ENCODE measurements around the gene CDH4.

Gene CDH4

GRCh38 chr20:61974357-61974665, 722.2 kb downstream of the CDH4 start:
- ATAC-seq (ENCODE audit: insufficient read depth, low read depth), result no peak
- no peaks in the 10 kb centered on the region for H3K4me1 ChIP-seq (ENCODE audit: insufficient read depth, low read length)
- no peak overlapping the region for H3K4me2 ChIP-seq (ENCODE audit: insufficient read depth, low read length)
- H3K9me3 ChIP-seq (ENCODE audit: insufficient read depth, low read length, severe bottlenecking), result no peaks in the 10 kb centered on the region
- peaks cover 30% of the 10 kb centered on the region for H4K20me1 ChIP-seq (ENCODE audit: insufficient read depth, low read length)
- H3K9ac ChIP-seq (ENCODE audit: low read depth, low read length), result no peak overlapping the region
- H3K79me2 ChIP-seq (ENCODE audit: insufficient read depth, low read length), result 0 out of 2 replicates have a peak, but pooled peaks cover 12% of the 10 kb centered on the region
- no peak overlapping the region for H2AFZ ChIP-seq (ENCODE audit: low read depth, low read length)
- no peak for TF ChIP-seq CTCF (IDR thresholded peaks at IDR 0.05; ENCODE audit: borderline replicate concordance, extremely low read depth, low read length, poor library complexity, severe bottlenecking)
- no peak for TF ChIP-seq EZH2 (IDR thresholded peaks at IDR 0.05; ENCODE audit: borderline replicate concordance, low read depth, low read length, severe bottlenecking)
- H3K27ac ChIP-seq (ENCODE audit: low read length), result no peak overlapping the region
- DNase-seq, result no peak
- peaks cover 55% of the 10 kb centered on the region for H3K36me3 ChIP-seq (ENCODE audit: insufficient read depth, low read length)
- H3K27me3 ChIP-seq (ENCODE audit: insufficient read depth, low read length, poor library complexity), result no peaks in the 10 kb centered on the region
- no peak overlapping the region for H3K4me3 ChIP-seq (ENCODE audit: low read depth in 1 of 2, low read length in 2 of 2)

GRCh38 chr20:61975407-61976129, 723.5 kb downstream of the CDH4 start:
- Histone ChIP-seq H3K4me3 (ENCODE audit: low read depth in 1 of 2, low read length in 2 of 2) (no peak overlapping the region), H3K27me3 (ENCODE audit: insufficient read depth, low read length, poor library complexity) (no peaks in the 10 kb centered on the region), H3K27ac (ENCODE audit: low read length) (no peak overlapping the region), H3K4me2 (ENCODE audit: insufficient read depth, low read length) (no peak overlapping the region), H3K36me3 (ENCODE audit: insufficient read depth, low read length) (peaks cover 66% of the 10 kb centered on the region), H3K9me3 (ENCODE audit: insufficient read depth, low read length, severe bottlenecking) (no peaks in the 10 kb centered on the region), H3K9ac (ENCODE audit: low read depth, low read length) (no peak overlapping the region), H3K4me1 (ENCODE audit: insufficient read depth, low read length) (no peaks in the 10 kb centered on the region), H2AFZ (ENCODE audit: low read depth, low read length) (no peak overlapping the region), H3K79me2 (ENCODE audit: insufficient read depth, low read length) (peaks cover 20% of the 10 kb centered on the region), H4K20me1 (ENCODE audit: insufficient read depth, low read length) (peaks cover 39% of the 10 kb centered on the region)
- TF ChIP-seq EZH2 (IDR thresholded peaks at IDR 0.05; ENCODE audit: borderline replicate concordance, low read depth, low read length, severe bottlenecking) (no peak), CTCF (IDR thresholded peaks at IDR 0.05; ENCODE audit: borderline replicate concordance, extremely low read depth, low read length, poor library complexity, severe bottlenecking) (no peak)
- DNase-seq, result no peak
- ATAC-seq (ENCODE audit: insufficient read depth, low read depth), result no peak

- no peak overlapping the region for H3K9ac ChIP-seq (ENCODE audit: low read depth, low read length)
- TF ChIP-seq CTCF (IDR thresholded peaks at IDR 0.05; ENCODE audit: borderline replicate concordance, extremely low read depth, low read length, poor library complexity, severe bottlenecking) (no peak), EZH2 (IDR thresholded peaks at IDR 0.05; ENCODE audit: borderline replicate concordance, low read depth, low read length, severe bottlenecking) (no peak)
- ATAC-seq (ENCODE audit: insufficient read depth, low read depth) (no peak), DNase-seq (no peak)
- H3K4me1 ChIP-seq (ENCODE audit: insufficient read depth, low read length), result no peaks in the 10 kb centered on the region
- H3K27me3 ChIP-seq (ENCODE audit: insufficient read depth, low read length, poor library complexity), result no peaks in the 10 kb centered on the region
- peaks cover 44% of the 10 kb centered on the region for H4K20me1 ChIP-seq (ENCODE audit: insufficient read depth, low read length)
- peaks cover 27% of the 10 kb centered on the region for H3K79me2 ChIP-seq (ENCODE audit: insufficient read depth, low read length)
- peaks cover 73% of the 10 kb centered on the region for H3K36me3 ChIP-seq (ENCODE audit: insufficient read depth, low read length)
- H3K4me3 ChIP-seq (ENCODE audit: low read depth in 1 of 2, low read length in 2 of 2), result no peak overlapping the region
- no peak overlapping the region for H3K4me2 ChIP-seq (ENCODE audit: insufficient read depth, low read length)
- no peak overlapping the region for H2AFZ ChIP-seq (ENCODE audit: low read depth, low read length)
- H3K27ac ChIP-seq (ENCODE audit: low read length), result no peak overlapping the region
- H3K9me3 ChIP-seq (ENCODE audit: insufficient read depth, low read length, severe bottlenecking), result no peaks in the 10 kb centered on the region
Observed at GRCh38 chr20:61976263-61976643, 724.2 kb downstream of the CDH4 start.
